Heart right ventricle (tissue), 16 donors: ENCODE data around the gene GPSM1. TPM values are rescaled to one million over a fixed set of nuclear protein-coding genes. Genes with fewer than 3 reads are reported as not detected.

Source experiments
- ATAC-seq, 8 donors: fragments of 200-7000 bp; cut with Tn5 transposase; one replicate each; pipeline ENCODE4 v1.9.1; 2020; ENCODE audit warnings: mild to moderate bottlenecking in 8 of 8, moderate library complexity in 8 of 8, moderate number of reproducible peaks in 1 of 8
- DNase-seq, 2 donors: peaks; one replicate each; pipeline ENCODE4 v3.0.0-alpha.2; 2020
- H3K27ac ChIP-seq, 10 donors: fragments of 200-600 bp; sonication (generic) in 2 of 10; one replicate each; pipeline versions ENCODE4 v1.5.0 to v1.8.0; 2020 to 2022; ENCODE audit warnings: mild to moderate bottlenecking in 3 of 10
- H3K27me3 ChIP-seq, 7 donors: fragments of 200-600 bp; one replicate each; pipeline ENCODE4 v1.8.0; 2021 to 2022; ENCODE audit warnings: mild to moderate bottlenecking in 2 of 7
- H3K36me3 ChIP-seq, 9 donors: fragments of 200-600 bp; sonication (generic) in 1 of 9; one replicate each; pipeline versions ENCODE4 v1.5.0 to v1.8.0; 2020 to 2022; ENCODE audit warnings: mild to moderate bottlenecking in 2 of 9
- H3K4me1 ChIP-seq, 9 donors: fragments of 200-600 bp; sonication (generic) in 1 of 9; one replicate each; pipeline versions ENCODE4 v1.5.0 to v1.8.0; 2020 to 2022; ENCODE audit warnings: mild to moderate bottlenecking in 4 of 9
- H3K4me3 ChIP-seq, 10 donors: fragments of 200-600 bp; sonication (generic) in 2 of 10; one replicate each; pipeline versions ENCODE4 v1.5.0 to v1.8.0; 2020 to 2022; ENCODE audit warnings: mild to moderate bottlenecking in 7 of 10, moderate library complexity in 2 of 10
- H3K9me3 ChIP-seq, 11 donors: fragments of 200-600 bp in 10 of 11; sonication (generic) in 2 of 11; one replicate each; pipeline versions ENCODE4 v1.5.0 to v1.8.0; 2013 to 2022; ENCODE audit warnings: mild to moderate bottlenecking in 2 of 11, control low read depth in 1 of 11, moderate library complexity in 1 of 11
- CTCF ChIP-seq, 9 donors: fragments of 200-600 bp; sonication (generic) in 2 of 9; IDR thresholded peaks; one replicate each; pipeline versions ENCODE4 v1.5.0 to v1.8.0; 2021 to 2022; ENCODE audit warnings: antibody characterized with exemption in 9 of 9, mild to moderate bottlenecking in 5 of 9, moderate library complexity in 1 of 9
- WGBS, 2 donors: extraction: QIAGEN DNeasy Blood & Tissue Kit; methylation state at CpG; one replicate each; pipeline ENCODE4 v1.1.7; 2013; ENCODE audit warnings: inconsistent platforms in 1 of 2; 5-methylcytosine and 5-hydroxymethylcytosine counted together
- intact Hi-C, 10 donors: fragments of 100-400 bp; cut with DNase I; formaldehyde crosslinking; loops; one replicate each; pipeline versions ENCODE4 v1.11.1 to v1.14.2; 2022
- polyA plus RNA-seq, 2 donors: library from polyadenylated mRNA; stranded (reverse); fragments of 200-250 nt; gene quantifications; one replicate each; pipeline ENCODE4 v1.2.3, GENCODE V29; 2013
- total RNA-seq, 10 donors: library from RNA; stranded (reverse); fragmentation: NEBNext Ultra II Directional in 3 of 10; extraction: Animal tissue kit (Norgen Biotek cat#: 25700) in 3 of 10; gene quantifications; one replicate each; pipeline versions ENCODE4 v1.2.1 to v1.2.4, GENCODE V29; 2021 to 2023
- donor health status: Arrhythmogenic right ventricular cardiomyopathy.
- donor health status: ischemic (EF 13 %, LVEDD 7.1; RV severe dilation, severe dysfunction).
- donor health status: healthy with polysubstance abuse.
- donor health status: DM: no; HTN: yes; CAD: no.
- donor health status: DM: no; HTN: no; CAD: no.
- donor health status: ischemic (EF 25% LVEDD 6.9; RV normal size, moderate dysfunction).
- donor health status: ischemic (EF 25% LVEDD 5.7; RV mildly dilated, moderate dysfunction).
- donor health status: healthy.
- donor health status: DM: yes; HTN: yes; CAD: no.
- donor health status: Ischemic cardiomyopathy.
- donor health status: ischemic (EF 35%, LVEDD 5.7; RV mildly dilated, moderate dysfunction).
- donor health status: nonischemic (EF 11% LVEDD 7.7; RV severe dilation, severe dysfunction).
- donor health status: DM: yes; HTN: yes; CAD: no.
- donor health status: PGD.
- donor health status: ischemic (EF 29% LVEDD 5.4; RV normal size, mild dysfunction).
- donor health status: nonischemic (EF 23%, LVEDD 6.1; RV moderate dilation, normal function).

Gene GPSM1
- total and polyA plus RNA-seq, 12 donors, result 19.4 to 87.8 (median 25.8) TPM

- Histone ChIP-seq H3K9me3 (no peaks in the 10 kb centered on the region), H3K36me3 (no peaks in the 10 kb centered on the region), H3K4me1 (no peaks in the 10 kb centered on the region), H3K4me3 (no peak overlapping the region), H3K27me3 (peaks cover 0 to 7% (median 0%) of the 10 kb centered on the region in 7 donors), H3K27ac (no peak overlapping the region)
- DNase-seq, result peak in 1 of 2 donors; percentile 8
- WGBS, 2 donors, result 84 to 85% methylated on average over 16 of the region's 16 CpGs
- no peak for ATAC-seq
- no peak for TF ChIP-seq CTCF (IDR thresholded peaks at IDR 0.05)
- intact Hi-C loops, result no loop called here
Measured at GRCh38 chr9:136296434-136297015, 30.8 kb upstream of the GPSM1 start.

- intact Hi-C loops, result no loop called here
- DNase-seq (peak in 1 of 2 donors; percentile 4), ATAC-seq (no peak)
- TF ChIP-seq CTCF (IDR thresholded peaks at IDR 0.05), result no peak
- H3K9me3 ChIP-seq, result no peaks in the 10 kb centered on the region
- no peak overlapping the region for H3K27ac ChIP-seq
- no peaks in the 10 kb centered on the region for H3K36me3 ChIP-seq
- peaks cover 0 to 7% (median 0%) of the 10 kb centered on the region in 7 donors for H3K27me3 ChIP-seq
- no peaks in the 10 kb centered on the region for H3K4me1 ChIP-seq
- WGBS, 2 donors, result 69 to 75% methylated on average over 25 of the region's 25 CpGs
- H3K4me3 ChIP-seq, result no peak overlapping the region
Measured at GRCh38 chr9:136297016-136297691, 30.2 kb upstream of the GPSM1 start.

GRCh38 chr9:136297766-136298735 is 29.3 kb upstream of the GPSM1 start:
- intact Hi-C loops, result no loop called here
- no peaks in the 10 kb centered on the region for H3K4me1 ChIP-seq
- ATAC-seq (no peak), DNase-seq (peak in 1 of 2 donors; percentile 9)
- WGBS, 2 donors, result 73% methylated on average over 26 of the region's 26 CpGs
- no peak overlapping the region for H3K27ac ChIP-seq
- TF ChIP-seq CTCF (IDR thresholded peaks at IDR 0.05), result no peak
- peaks cover 0 to 11% (median 0%) of the 10 kb centered on the region in 7 donors for H3K27me3 ChIP-seq
- H3K4me3 ChIP-seq, result no peak overlapping the region
- no peaks in the 10 kb centered on the region for H3K36me3 ChIP-seq
- no peaks in the 10 kb centered on the region for H3K9me3 ChIP-seq

- peaks cover 0 to 18% (median 0%) of the 10 kb centered on the region in 7 donors for H3K27me3 ChIP-seq
- 82% methylated on average over 18 of the region's 18 CpGs for WGBS, 2 donors
- TF ChIP-seq CTCF (IDR thresholded peaks at IDR 0.05), result no peak
Measured at GRCh38 chr9:136299116-136299515, 28.2 kb upstream of the GPSM1 start.

More at GRCh38 chr9:136299116-136299515, 28.2 kb upstream of the GPSM1 start:
- DNase-seq, result no peak
- H3K4me1 ChIP-seq, result no peaks in the 10 kb centered on the region
- intact Hi-C loops, result no loop called here
- H3K4me3 ChIP-seq, result no peak overlapping the region
- H3K36me3 ChIP-seq, result no peaks in the 10 kb centered on the region
- no peaks in the 10 kb centered on the region for H3K9me3 ChIP-seq
- no peak for ATAC-seq
- H3K27ac ChIP-seq, result no peak overlapping the region
